Upper lobe of right lung (tissue), 1 donor: ENCODE data around the gene CNTNAP2. TPM values are rescaled to one million over a fixed set of nuclear protein-coding genes. Genes with fewer than 3 reads are reported as not detected.
"Not testable (repeated sequence)": the region's sequence is repeated elsewhere in the genome, so short reads cannot be mapped to it uniquely, and the experiment has no call there.

Experiments used
- ATAC-seq: fragments of 200-7000 bp; cut with Tn5 transposase; one replicate; pipeline ENCODE4 v1.9.1; 2020; ENCODE audit warnings: mild to moderate bottlenecking, moderate library complexity
- DNase-seq: peaks from one replicate; pipeline ENCODE4 v3.0.0-alpha.2; 2020
- H3K27ac ChIP-seq: fragments of 200-600 bp; one replicate; pipeline ENCODE4 v1.8.0; 2022
- H3K27me3 ChIP-seq: fragments of 200-600 bp; one replicate; pipeline ENCODE4 v1.8.0; 2022; ENCODE audit warnings: mild to moderate bottlenecking
- H3K36me3 ChIP-seq: fragments of 200-600 bp; one replicate; pipeline ENCODE4 v1.8.0; 2022
- H3K4me1 ChIP-seq: fragments of 200-600 bp; one replicate; pipeline ENCODE4 v1.8.0; 2022
- H3K4me3 ChIP-seq: fragments of 200-600 bp; one replicate; pipeline ENCODE4 v1.8.0; 2022; ENCODE audit warnings: mild to moderate bottlenecking
- H3K9me3 ChIP-seq: fragments of 200-600 bp; one replicate; pipeline ENCODE4 v1.8.0; 2022
- intact Hi-C: fragments of 100-400 bp; cut with DNase I; formaldehyde crosslinking; loops from one replicate; pipeline ENCODE4 v1.11.0; 2022
- total RNA-seq: library from RNA; stranded (reverse); fragmentation: NEBNext Ultra II Directional; extraction: Animal tissue kit (Norgen Biotek cat#: 25700); gene quantifications from one replicate; pipeline ENCODE4 v1.2.1, GENCODE V29; 2021
- TF ChIP-seq, protein P1 (sequence below): fragments of 200-600 bp; IDR thresholded peaks from one replicate; pipeline ENCODE4 v1.8.0; 2022; ENCODE audit warnings: antibody characterized with exemption
- donor health status: DM: no; HTN: yes; CAD: no; lungs with severe emphysema.

The CNTNAP2 gene
- total RNA-seq, 1 donor from 2014 or later = 0.41 TPM

- H3K4me3 ChIP-seq = no peak overlapping the region
- H3K27me3 ChIP-seq = no peaks in the 10 kb centered on the region
- no peaks in the 10 kb centered on the region for H3K4me1 ChIP-seq
- TF ChIP-seq, protein P1, sequence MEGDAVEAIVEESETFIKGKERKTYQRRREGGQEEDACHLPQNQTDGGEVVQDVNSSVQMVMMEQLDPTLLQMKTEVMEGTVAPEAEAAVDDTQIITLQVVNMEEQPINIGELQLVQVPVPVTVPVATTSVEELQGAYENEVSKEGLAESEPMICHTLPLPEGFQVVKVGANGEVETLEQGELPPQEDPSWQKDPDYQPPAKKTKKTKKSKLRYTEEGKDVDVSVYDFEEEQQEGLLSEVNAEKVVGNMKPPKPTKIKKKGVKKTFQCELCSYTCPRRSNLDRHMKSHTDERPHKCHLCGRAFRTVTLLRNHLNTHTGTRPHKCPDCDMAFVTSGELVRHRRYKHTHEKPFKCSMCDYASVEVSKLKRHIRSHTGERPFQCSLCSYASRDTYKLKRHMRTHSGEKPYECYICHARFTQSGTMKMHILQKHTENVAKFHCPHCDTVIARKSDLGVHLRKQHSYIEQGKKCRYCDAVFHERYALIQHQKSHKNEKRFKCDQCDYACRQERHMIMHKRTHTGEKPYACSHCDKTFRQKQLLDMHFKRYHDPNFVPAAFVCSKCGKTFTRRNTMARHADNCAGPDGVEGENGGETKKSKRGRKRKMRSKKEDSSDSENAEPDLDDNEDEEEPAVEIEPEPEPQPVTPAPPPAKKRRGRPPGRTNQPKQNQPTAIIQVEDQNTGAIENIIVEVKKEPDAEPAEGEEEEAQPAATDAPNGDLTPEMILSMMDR = no peak
- H3K27ac ChIP-seq = no peak overlapping the region
- no peaks in the 10 kb centered on the region for H3K9me3 ChIP-seq
- no peak for DNase-seq
- intact Hi-C loops = no loop called here
- ATAC-seq = no peak
- no peaks in the 10 kb centered on the region for H3K36me3 ChIP-seq
These were observed 69.2 kb downstream of the CNTNAP2 start for GRCh38 chr7:146185844-146186243.

- H3K4me1 ChIP-seq, H3K4me3 ChIP-seq, H3K9me3 ChIP-seq, DNase-seq, ATAC-seq, H3K27me3 ChIP-seq, H3K36me3 ChIP-seq, intact Hi-C loops, H3K27ac ChIP-seq: not testable (repeated sequence)
These were observed 74.8 kb downstream of the CNTNAP2 start for GRCh38 chr7:146191428-146191827.

DNA sequence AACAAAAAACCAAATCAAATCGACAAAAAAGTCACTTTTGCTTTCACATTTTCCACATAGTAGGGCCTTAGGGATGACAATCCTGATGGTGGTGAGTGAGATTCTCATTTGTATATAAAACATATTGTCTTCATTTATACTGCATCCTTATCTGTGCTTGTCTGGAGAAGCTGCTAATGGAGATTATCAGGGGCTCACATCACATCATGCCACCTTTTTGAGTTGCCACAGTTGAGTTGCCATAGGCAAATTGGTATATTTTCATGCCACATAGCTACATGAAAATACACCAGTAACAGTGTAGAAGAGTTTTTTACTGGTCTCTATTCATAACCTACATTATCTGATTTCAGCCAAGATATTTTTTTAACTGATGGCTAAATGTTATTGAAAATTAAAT is 85.3 kb downstream of the CNTNAP2 start:
- no peaks in the 10 kb centered on the region for H3K36me3 ChIP-seq
- H3K9me3 ChIP-seq = no peaks in the 10 kb centered on the region
- DNase-seq (no peak), ATAC-seq (no peak)
- H3K27ac ChIP-seq = no peak overlapping the region
- H3K27me3 ChIP-seq = no peaks in the 10 kb centered on the region
- H3K4me3 ChIP-seq = no peak overlapping the region
- TF ChIP-seq, protein P1 = no peak
- H3K4me1 ChIP-seq = no peaks in the 10 kb centered on the region
- intact Hi-C loops = no loop called here

DNA sequence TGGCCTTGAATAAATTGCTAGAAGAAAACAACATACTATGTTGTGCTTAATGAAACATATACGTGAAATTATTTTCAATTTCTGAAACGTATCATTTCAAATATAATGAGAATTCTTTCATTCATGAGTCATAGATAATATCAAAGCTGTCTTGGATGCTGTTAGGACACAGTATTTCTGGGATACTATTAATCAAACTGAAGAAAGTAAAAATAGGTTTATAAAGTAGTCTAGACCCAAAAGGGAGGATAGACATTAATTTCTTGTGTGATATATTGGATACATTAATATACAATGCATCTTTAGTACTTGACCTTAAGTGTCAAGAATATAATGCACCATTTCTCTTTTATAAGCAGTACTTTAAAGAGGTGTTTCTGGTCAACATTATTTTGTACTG is 89.7 kb downstream of the CNTNAP2 start:
- intact Hi-C loops = no loop called here
- TF ChIP-seq, protein P1 = no peak
- H3K9me3 ChIP-seq = no peaks in the 10 kb centered on the region
- H3K36me3 ChIP-seq = no peaks in the 10 kb centered on the region
- H3K4me1 ChIP-seq = no peaks in the 10 kb centered on the region
- no peak overlapping the region for H3K4me3 ChIP-seq
- ATAC-seq = no peak
- no peak overlapping the region for H3K27ac ChIP-seq
- H3K27me3 ChIP-seq = no peaks in the 10 kb centered on the region
- DNase-seq = no peak

GRCh38 chr7:146208492-146208891 is 91.9 kb downstream of the CNTNAP2 start:
- intact Hi-C loops = no loop called here
- Histone ChIP-seq H3K27ac (no peak overlapping the region), H3K36me3 (no peaks in the 10 kb centered on the region), H3K9me3 (no peaks in the 10 kb centered on the region), H3K4me3 (no peak overlapping the region), H3K27me3 (no peaks in the 10 kb centered on the region), H3K4me1 (no peaks in the 10 kb centered on the region)
- TF ChIP-seq, protein P1 = no peak
- no peak for DNase-seq
- ATAC-seq = no peak

- intact Hi-C loops = no loop called here
These were observed 98.2 kb downstream of the CNTNAP2 start for GRCh38 chr7:146214842-146215241.

More at GRCh38 chr7:146214842-146215241, 98.2 kb downstream of the CNTNAP2 start:
- ATAC-seq (no peak), DNase-seq (no peak)
- Histone ChIP-seq H3K27me3 (no peaks in the 10 kb centered on the region), H3K4me3 (no peak overlapping the region), H3K36me3 (no peaks in the 10 kb centered on the region), H3K27ac (no peak overlapping the region), H3K9me3 (no peaks in the 10 kb centered on the region), H3K4me1 (no peaks in the 10 kb centered on the region)
- TF ChIP-seq, protein P1 = no peak
